GM21723 (cell line): ENCODE measurements around the gene KRTAP5-7.
"Not testable (repeated sequence)": the region's sequence is repeated elsewhere in the genome, so short reads cannot be mapped to it uniquely, and the experiment has no call there.

Source experiments
- ATAC-seq: cut with Tn5 transposase; IDR thresholded peaks from one replicate; pipeline ENCODE4 v1.9.1; 2021; ENCODE audit warnings: mild to moderate bottlenecking, moderate library complexity; ENCODE audit not compliant: unreplicated experiment

The KRTAP5-7 gene

GRCh38 chr11:71556018-71556417 is 29.0 kb downstream of the KRTAP5-7 start:
- ATAC-seq, result no peak

- no peak for ATAC-seq
Measured at GRCh38 chr11:71557257-71557656, 30.2 kb downstream of the KRTAP5-7 start.

- no peak for ATAC-seq
Measured at GRCh38 chr11:71558996-71559395, 31.9 kb downstream of the KRTAP5-7 start.

- ATAC-seq, result no peak
Measured at GRCh38 chr11:71562120-71562519, 35.1 kb downstream of the KRTAP5-7 start.

- ATAC-seq, result no peak
Measured at GRCh38 chr11:71563406-71563805, 36.3 kb downstream of the KRTAP5-7 start.

GRCh38 chr11:71564430-71564829 is 37.4 kb downstream of the KRTAP5-7 start:
- ATAC-seq, result no peak

GRCh38 chr11:71565263-71565662 is 38.2 kb downstream of the KRTAP5-7 start, which contains the start of gene KRTAP5-10:
KRTAP5-10 (plus strand) TSS chr11:71565563; CDS start chr11:71565588, 25 bp downstream.
- ATAC-seq, result no peak

- no peak for ATAC-seq
Measured at GRCh38 chr11:71566081-71566620, 39.1 kb downstream of the KRTAP5-7 start.

- not testable (repeated sequence) for ATAC-seq
Measured at GRCh38 chr11:71566626-71567599, 39.8 kb downstream of the KRTAP5-7 start.

- not testable (repeated sequence) for ATAC-seq
Measured at GRCh38 chr11:71567633-71568032, 40.6 kb downstream of the KRTAP5-7 start.

GRCh38 chr11:71568704-71569349 is 41.8 kb downstream of the KRTAP5-7 start:
- ATAC-seq, result no peak

- ATAC-seq, result not testable (repeated sequence)
Measured at GRCh38 chr11:71571101-71571850, 44.2 kb downstream of the KRTAP5-7 start.

GRCh38 chr11:71572811-71573210 is 45.7 kb downstream of the KRTAP5-7 start:
- no peak for ATAC-seq

- ATAC-seq, result no peak
Measured at GRCh38 chr11:71574418-71574817, 47.4 kb downstream of the KRTAP5-7 start.

- no peak for ATAC-seq
Measured at GRCh38 chr11:71575723-71576424, 48.8 kb downstream of the KRTAP5-7 start.

GRCh38 chr11:71576688-71577465 is 49.8 kb downstream of the KRTAP5-7 start:
- ATAC-seq, result not testable (repeated sequence)

GRCh38 chr11:71577469-71578004 is 50.5 kb downstream of the KRTAP5-7 start:
- no peak for ATAC-seq
